Ovary (tissue), 9 donors: ENCODE data around the gene ANXA5. TPM values are rescaled to one million over a fixed set of nuclear protein-coding genes. Genes with fewer than 3 reads are reported as not detected.

ENCODE experiments used
- DNase-seq, 5 donors: peaks; one replicate each; pipeline ENCODE4 v3.0.0-alpha.2; 2019 to 2020
- H3K27ac ChIP-seq, 2 donors: fragments of 200-600 bp; one replicate each; pipeline versions ENCODE4 v1.5.1 to v1.8.0; 2019 to 2022
- H3K27me3 ChIP-seq: fragments of 200-600 bp; one replicate; pipeline ENCODE4 v1.8.0; 2022
- H3K36me3 ChIP-seq: fragments of 200-600 bp; sonication (generic); one replicate; pipeline ENCODE4 v1.5.1; 2019
- H3K4me1 ChIP-seq: one replicate; pipeline ENCODE4 v1.8.1; 2013; ENCODE audit warnings: mild to moderate bottlenecking, moderate library complexity; ENCODE audit not compliant: insufficient read depth
- H3K4me3 ChIP-seq: fragments of 200-600 bp; sonication (generic); one replicate; pipeline ENCODE4 v1.5.1; 2017
- H3K9me3 ChIP-seq, 2 donors: fragments of 200-600 bp in 1 of 2; sonication (generic) in 1 of 2; one replicate each; pipeline versions ENCODE4 v1.5.1 to v1.8.1; 2013 to 2019; ENCODE audit warnings: mild to moderate bottlenecking in 1 of 2, moderate library complexity in 1 of 2
- EP300 ChIP-seq: sonication (generic); formaldehyde crosslinking; IDR thresholded peaks from one replicate; pipeline ENCODE4 v1.6.1; 2017; ENCODE audit warnings: antibody characterized with exemption
- POLR2A ChIP-seq: fragments of 450-650 bp; IDR thresholded peaks from one replicate; pipeline ENCODE4 v1.6.1; 2017; ENCODE audit warnings: antibody characterized with exemption, mild to moderate bottlenecking, moderate library complexity
- WGBS, 3 donors: extraction: QIAGEN DNeasy Blood & Tissue Kit in 1 of 3; methylation state at CpG; one replicate each; pipeline versions ENCODE4 v1.1.5 to v1.1.7; 2013 to 2017; 5-methylcytosine and 5-hydroxymethylcytosine counted together
- intact Hi-C, 4 donors: fragments of 100-400 bp; cut with DNase I; formaldehyde crosslinking; loops; one replicate each; pipeline versions ENCODE4 v1.11.0 to v1.15.1; 2022 to 2023
- polyA plus RNA-seq, 2 donors: library from polyadenylated mRNA; stranded (reverse); fragments of 200-250 nt in 1 of 2; fragments of 350-450 nt in 1 of 2; fragmentation: Illumina TruSeq in 1 of 2; extraction: RNeasy Lipid Tissue Mini Kit (QIAGEN cat#74804) in 1 of 2; gene quantifications; one replicate each; pipeline ENCODE4 v1.2.3, GENCODE V29; 2013 to 2014
- total RNA-seq, 7 donors: library from RNA; depleted of rRNA in 2 of 7; stranded (reverse); fragments of >200 nt in 2 of 7; fragmentation: NEBNext Ultra II Directional in 3 of 7; extraction: Animal tissue kit (Norgen Biotek cat#: 25700) in 3 of 7; gene quantifications; one replicate each; pipeline versions ENCODE4 v1.1.0 to v1.2.4, GENCODE V29; 2016 to 2023
- TF ChIP-seq, protein P1 (sequence below), 3 donors: fragments of 450-650 bp in 2 of 3; fragments of 200-600 bp in 1 of 3; IDR thresholded peaks; one replicate each; pipeline versions ENCODE4 v1.5.1 to v1.8.0; 2016 to 2022; ENCODE audit warnings: antibody characterized with exemption in 3 of 3, mild to moderate bottlenecking in 1 of 3
- donor health status: DM: no; HTN: no; CAD: no; lungs with moderate emphysema.
- donor health status: DM: no; HTN: no; CAD: no.
- donor health status: Bipolar disorder and iron deficiency.
- donor health status: DM: yes; HTN: yes; CAD: no.
- donor health status: DM: no; HTN: no; CAD: no.
- donor health status: DM: yes; HTN: yes; CAD: no.

Gene ANXA5
- total and polyA plus RNA-seq, 9 donors: 130 to 859 (median 261) TPM

DNA sequence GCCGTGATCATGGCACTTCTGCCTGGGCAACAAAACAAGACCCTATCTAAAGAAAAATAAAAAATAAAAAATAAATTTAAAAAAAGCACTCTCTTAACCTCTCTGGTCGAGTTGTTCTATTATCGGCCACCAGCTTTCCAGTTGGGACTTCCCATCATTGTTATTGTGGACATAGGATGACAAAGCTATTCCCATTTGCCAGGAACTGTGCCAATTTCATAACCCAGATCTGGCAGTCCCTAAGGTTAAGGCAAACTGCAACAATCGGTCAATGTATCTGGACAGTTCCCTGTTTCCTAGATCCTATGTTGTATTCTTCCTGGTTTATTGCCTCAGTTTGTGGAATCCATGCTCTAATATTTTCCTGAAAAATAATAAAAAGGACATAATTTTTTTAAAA, 17.8 kb upstream of the ANXA5 start:
- no peaks in the 10 kb centered on the region for H3K36me3 ChIP-seq
- H3K4me3 ChIP-seq: no peak overlapping the region
- TF ChIP-seq EP300 (no peak), POLR2A (no peak)
- TF ChIP-seq, protein P1, sequence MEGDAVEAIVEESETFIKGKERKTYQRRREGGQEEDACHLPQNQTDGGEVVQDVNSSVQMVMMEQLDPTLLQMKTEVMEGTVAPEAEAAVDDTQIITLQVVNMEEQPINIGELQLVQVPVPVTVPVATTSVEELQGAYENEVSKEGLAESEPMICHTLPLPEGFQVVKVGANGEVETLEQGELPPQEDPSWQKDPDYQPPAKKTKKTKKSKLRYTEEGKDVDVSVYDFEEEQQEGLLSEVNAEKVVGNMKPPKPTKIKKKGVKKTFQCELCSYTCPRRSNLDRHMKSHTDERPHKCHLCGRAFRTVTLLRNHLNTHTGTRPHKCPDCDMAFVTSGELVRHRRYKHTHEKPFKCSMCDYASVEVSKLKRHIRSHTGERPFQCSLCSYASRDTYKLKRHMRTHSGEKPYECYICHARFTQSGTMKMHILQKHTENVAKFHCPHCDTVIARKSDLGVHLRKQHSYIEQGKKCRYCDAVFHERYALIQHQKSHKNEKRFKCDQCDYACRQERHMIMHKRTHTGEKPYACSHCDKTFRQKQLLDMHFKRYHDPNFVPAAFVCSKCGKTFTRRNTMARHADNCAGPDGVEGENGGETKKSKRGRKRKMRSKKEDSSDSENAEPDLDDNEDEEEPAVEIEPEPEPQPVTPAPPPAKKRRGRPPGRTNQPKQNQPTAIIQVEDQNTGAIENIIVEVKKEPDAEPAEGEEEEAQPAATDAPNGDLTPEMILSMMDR (IDR thresholded peaks at IDR 0.05): no peak
- WGBS, 3 donors: 72 to 79% (median 79%) methylated on average over 4 of the region's 4 CpGs
- H3K27ac ChIP-seq: no peak overlapping the region
- peaks cover 3% of the 10 kb centered on the region for H3K4me1 ChIP-seq
- H3K27me3 ChIP-seq: no peaks in the 10 kb centered on the region
- no peak for DNase-seq
- H3K9me3 ChIP-seq: no peaks in the 10 kb centered on the region
- intact Hi-C loops: no loop called here

DNA sequence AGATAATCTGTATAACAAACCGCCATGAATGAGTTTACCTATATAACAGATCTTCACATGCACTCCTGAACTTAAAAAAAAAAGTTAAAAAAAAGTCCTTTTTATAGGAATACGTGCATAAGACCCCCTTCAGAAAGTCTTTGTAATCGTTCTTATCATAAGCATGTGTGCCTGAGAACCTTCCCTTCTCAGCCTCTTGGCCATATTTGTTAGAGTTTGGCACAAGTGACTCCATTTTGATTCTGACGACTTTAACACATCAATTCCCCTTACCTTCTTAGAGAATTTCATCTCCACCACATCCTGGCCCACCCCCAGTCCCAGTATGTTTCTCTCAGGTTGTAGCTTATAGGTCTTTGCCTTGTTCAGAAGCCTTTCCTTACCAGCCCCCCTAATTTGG, 16.0 kb upstream of the ANXA5 start:
- Histone ChIP-seq H3K27ac (no peak overlapping the region), H3K4me3 (no peak overlapping the region), H3K4me1 (peaks cover 3% of the 10 kb centered on the region), H3K9me3 (no peaks in the 10 kb centered on the region), H3K27me3 (no peaks in the 10 kb centered on the region), H3K36me3 (no peaks in the 10 kb centered on the region)
- TF ChIP-seq, protein P1 (IDR thresholded peaks at IDR 0.05): no peak
- TF ChIP-seq POLR2A: no peak
- TF ChIP-seq EP300: no peak
- intact Hi-C loops: no loop called here
- DNase-seq: no peak
- 90 to 92% (median 92%) methylated on average over 4 of the region's 4 CpGs for WGBS, 3 donors

DNA sequence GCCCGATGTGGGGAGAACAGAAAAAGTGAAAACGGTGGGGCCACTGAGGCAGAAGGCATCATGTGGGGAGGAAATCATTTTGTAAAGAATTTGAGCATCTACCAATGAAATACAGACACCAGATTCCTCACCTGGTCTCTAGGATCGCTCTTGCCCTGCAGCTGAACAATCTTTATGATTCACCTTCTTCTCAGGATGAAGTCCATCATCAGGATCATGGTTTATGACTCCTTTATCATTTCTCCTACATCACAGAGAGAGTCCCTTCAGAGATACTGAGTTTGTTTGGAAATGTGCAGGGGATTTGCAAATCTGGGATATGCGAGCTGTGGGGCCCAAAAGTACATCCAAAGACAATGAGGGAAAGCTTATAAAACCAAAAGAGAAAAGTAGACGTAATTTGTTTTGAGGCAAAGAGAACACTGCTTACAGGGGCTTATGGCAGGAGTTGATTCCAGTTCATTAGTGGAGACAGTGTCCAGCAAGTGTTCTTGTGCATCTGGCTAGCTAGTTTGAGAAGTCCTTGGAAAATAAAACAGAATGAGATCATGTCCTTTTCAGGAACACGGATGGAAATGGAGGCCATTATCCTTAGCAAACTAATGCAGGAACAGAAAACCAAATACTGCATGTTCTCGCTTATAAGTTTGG, 15.3 kb upstream of the ANXA5 start:
- Histone ChIP-seq H3K9me3 (no peaks in the 10 kb centered on the region), H3K4me3 (no peak overlapping the region), H3K36me3 (no peaks in the 10 kb centered on the region), H3K4me1 (peaks cover 3% of the 10 kb centered on the region), H3K27me3 (no peaks in the 10 kb centered on the region), H3K27ac (peak overlapping the region; percentile 26 to 74)
- intact Hi-C loops: no loop called here
- DNase-seq: no peak
- 53 to 55% (median 54%) methylated on average over 7 of the region's 7 CpGs for WGBS, 3 donors
- TF ChIP-seq EP300: no peak
- TF ChIP-seq POLR2A: no peak
- TF ChIP-seq, protein P1 (IDR thresholded peaks at IDR 0.05): no peak

DNA sequence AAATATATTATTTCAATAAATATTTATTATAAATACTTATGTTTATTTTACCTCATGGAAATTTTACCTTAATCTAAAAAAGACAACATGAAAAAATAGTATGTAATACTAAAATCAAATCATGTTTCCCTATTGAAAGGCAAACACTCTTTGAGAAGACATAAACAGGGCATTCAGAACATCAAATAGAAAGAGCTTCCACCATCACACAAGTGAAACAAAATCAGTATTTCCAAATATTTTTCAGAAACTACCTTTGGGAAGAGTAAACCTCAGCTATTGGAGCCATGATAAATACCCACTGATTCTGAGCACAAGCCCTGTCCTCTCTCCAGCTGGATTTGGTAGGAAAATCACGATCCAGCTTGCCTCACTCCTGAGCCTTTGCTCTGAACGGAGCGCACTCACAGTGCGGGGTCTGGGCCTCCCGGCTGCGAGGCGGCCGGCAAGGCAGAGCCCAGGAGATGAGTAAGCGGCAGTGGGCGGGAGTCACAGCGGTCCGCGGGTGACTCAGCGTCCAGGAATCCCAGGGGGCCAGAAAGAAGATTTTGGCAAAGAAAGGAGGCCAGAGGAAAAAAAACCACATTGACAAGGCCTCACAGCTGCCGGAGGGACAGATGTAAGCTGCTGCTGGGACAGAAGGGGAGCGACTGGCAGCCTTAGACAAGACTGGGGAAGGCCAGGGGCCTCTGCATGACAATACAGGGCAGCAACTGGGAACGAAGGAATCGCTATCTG, 14.7 kb upstream of the ANXA5 start:
- H3K4me3 ChIP-seq: no peak overlapping the region
- 3 to 6% (median 3%) methylated on average over 18 of the region's 18 CpGs for WGBS, 3 donors
- H3K4me1 ChIP-seq: peaks cover 3% of the 10 kb centered on the region
- no peaks in the 10 kb centered on the region for H3K36me3 ChIP-seq
- peak; percentile 90 to 94 (median 92) for DNase-seq
- intact Hi-C loops: no loop called here
- H3K9me3 ChIP-seq: no peaks in the 10 kb centered on the region
- TF ChIP-seq POLR2A: peak; percentile 50
- TF ChIP-seq EP300: no peak
- TF ChIP-seq, protein P1 (IDR thresholded peaks at IDR 0.05): no peak
- H3K27me3 ChIP-seq: no peaks in the 10 kb centered on the region
- peak overlapping the region; percentile 26 to 74 for H3K27ac ChIP-seq
